H1 (cell line): ENCODE measurements around the gene OR2T5. TPM values are rescaled to one million over a fixed set of nuclear protein-coding genes. Genes with fewer than 3 reads are reported as not detected.
"Not testable (repeated sequence)": the region's sequence is repeated elsewhere in the genome, so short reads cannot be mapped to it uniquely, and the experiment has no call there.

ENCODE experiments used
- CTCF ChIA-PET: fragments of 300-600 bp; sonication (Branson Sonifier 250); formaldehyde crosslinking; loops from one replicate; lab custom pipeline; 2021; ENCODE audit not compliant: partially characterized antibody; lab: Charles Lee
- POLR2A ChIA-PET: fragments of 300-600 bp; sonication (Branson Sonifier 250); formaldehyde crosslinking; loops from one replicate; lab custom pipeline; 2021; ENCODE audit warnings: inconsistent platforms; ENCODE audit not compliant: partially characterized antibody; lab: Charles Lee
- DNase-seq, 2 experiments: peaks; one replicate each; pipeline versions ENCODE4 v3.0.0 to v3.0.0-alpha.2; 2010 to 2022; ENCODE audit warnings: low spot score in 2 of 2, low read depth in 1 of 2, mixed read lengths in 1 of 2
- FAIRE-seq: peaks from 2 replicates; lab custom pipeline; 2011; peaks lifted over from hg19 to GRCh38; lab: Jason Lieb, UNC
- H2AFZ ChIP-seq: 2 replicates; pipeline ENCODE4 v1.8.1; 2012; ENCODE audit warnings: low read length, inconsistent platforms
- H2AK5ac ChIP-seq: 2 replicates; pipeline ENCODE4 v1.6.1; 2013; ENCODE audit warnings: low read depth, low read length
- H2BK120ac ChIP-seq: replicated peaks from 2 replicates; pipeline ENCODE3; 2013; ENCODE audit warnings: low read depth, low read length, inconsistent platforms
- H2BK12ac ChIP-seq: 2 replicates; pipeline ENCODE4 v1.6.1; 2013; ENCODE audit warnings: low read depth, low read length
- H2BK15ac ChIP-seq: 2 replicates; pipeline ENCODE4 v1.6.1; 2013; ENCODE audit warnings: low read length
- H2BK20ac ChIP-seq: 2 replicates; pipeline ENCODE4 v1.6.1; 2013; ENCODE audit warnings: low read length
- H2BK5ac ChIP-seq: 2 replicates; pipeline ENCODE4 v1.6.1; 2013; ENCODE audit warnings: low read depth, low read length
- H3K14ac ChIP-seq: 2 replicates; pipeline ENCODE4 v1.6.1; 2013; ENCODE audit warnings: inconsistent platforms; ENCODE audit not compliant: insufficient read length
- H3K18ac ChIP-seq: 2 replicates; pipeline ENCODE4 v1.6.1; 2013; ENCODE audit warnings: low read length; ENCODE audit errors: extremely low read depth
- H3K23ac ChIP-seq: 2 replicates; pipeline ENCODE4 v1.6.1; 2013; ENCODE audit warnings: inconsistent platforms; ENCODE audit not compliant: insufficient read length
- H3K23me2 ChIP-seq: 2 replicates; pipeline ENCODE4 v1.6.1; 2013; ENCODE audit warnings: low read depth, low read length
- H3K27ac ChIP-seq: 2 replicates; pipeline ENCODE4 v1.6.1; 2011; ENCODE audit warnings: low read depth, low read length, inconsistent platforms
- H3K27me3 ChIP-seq, 4 experiments: replicated peaks in 1 of 4; 1 replicate in 1 of 4; 2 replicates in 3 of 4; pipeline versions ENCODE4 v1.6.1 to v1.8.1; 2011 to 2013; ENCODE audit warnings: low read length in 3 of 4, mild to moderate bottlenecking in 3 of 4, inconsistent platforms in 2 of 4, mixed read lengths in 2 of 4, moderate library complexity in 1 of 4; ENCODE audit not compliant: control insufficient read depth in 3 of 4, insufficient read depth in 3 of 4; ENCODE audit errors: extremely low read depth in 1 of 4
- H3K36me3 ChIP-seq, 4 experiments: 2 replicates each; pipeline versions ENCODE4 v1.6.1 to v1.8.1; 2011 to 2013; ENCODE audit warnings: mild to moderate bottlenecking in 4 of 4, low read length in 3 of 4, moderate library complexity in 2 of 4, control low read depth in 1 of 4, inconsistent platforms in 1 of 4; ENCODE audit not compliant: insufficient read depth in 4 of 4, control insufficient read depth in 2 of 4
- H3K4ac ChIP-seq: replicated peaks from 2 replicates; pipeline ENCODE3; 2013; ENCODE audit warnings: low read length, low read depth, mixed read lengths, inconsistent platforms; ENCODE audit not compliant: insufficient read length
- H3K4me1 ChIP-seq, 4 experiments: replicated peaks in 1 of 4; 1 replicate in 1 of 4; 2 replicates in 3 of 4; pipeline versions ENCODE4 v1.6.1 to v1.8.1; 2011 to 2013; ENCODE audit warnings: low read length in 3 of 4, inconsistent platforms in 2 of 4, mixed read lengths in 1 of 4; ENCODE audit not compliant: insufficient read depth in 4 of 4, control insufficient read depth in 3 of 4
- H3K4me2 ChIP-seq, 2 experiments: 2 replicates each; pipeline versions ENCODE4 v1.6.1 to v1.8.1; 2011 to 2013; ENCODE audit warnings: low read depth in 2 of 2, low read length in 2 of 2, control low read depth in 1 of 2, inconsistent platforms in 1 of 2, mild to moderate bottlenecking in 1 of 2; ENCODE audit not compliant: insufficient read depth in 1 of 2
- H3K4me3 ChIP-seq, 4 experiments: fragments of 200-600, 300-600 bp in 1 of 4; sonication (generic), shearing (Covaris generic), sonication (Bioruptor Twin) in 1 of 4; 2 replicates each; pipeline versions ENCODE4 v1.5.1 to v1.8.1; 2011 to 2016; ENCODE audit warnings: low read length in 4 of 4, low read depth in 3 of 4, control low read depth in 2 of 4, inconsistent platforms in 2 of 4, mild to moderate bottlenecking in 2 of 4, mixed read lengths in 1 of 4, moderate library complexity in 1 of 4; ENCODE audit not compliant: insufficient read depth in 2 of 4; ENCODE audit errors: extremely low read depth in 1 of 4
- H3K56ac ChIP-seq: replicated peaks from 2 replicates; pipeline ENCODE3; 2013; ENCODE audit warnings: low read depth, mild to moderate bottlenecking, mixed read lengths, low read length, inconsistent platforms; ENCODE audit not compliant: insufficient read length
- H3K79me1 ChIP-seq: 2 replicates; pipeline ENCODE4 v1.6.1; 2013; ENCODE audit warnings: low read depth, low read length, control low read depth
- H3K79me2 ChIP-seq, 2 experiments: 2 replicates each; pipeline versions ENCODE4 v1.6.1 to v1.8.1; 2012 to 2013; ENCODE audit warnings: low read length in 2 of 2, mild to moderate bottlenecking in 2 of 2, inconsistent platforms in 1 of 2; ENCODE audit not compliant: insufficient read depth in 2 of 2, control insufficient read depth in 1 of 2
- H3K9ac ChIP-seq, 4 experiments: replicated peaks in 1 of 4; 1 replicate in 1 of 4; 2 replicates in 3 of 4; pipeline versions ENCODE4 v1.6.1 to v1.8.1; 2011 to 2013; ENCODE audit warnings: low read depth in 3 of 4, low read length in 3 of 4, control low read depth in 2 of 4, mild to moderate bottlenecking in 2 of 4, moderate library complexity in 2 of 4, inconsistent platforms in 1 of 4; ENCODE audit errors: extremely low read depth in 1 of 4
- H3K9me3 ChIP-seq, 2 experiments: 2 replicates each; pipeline versions ENCODE4 v1.6.1 to v1.8.1; 2012 to 2013; ENCODE audit warnings: mild to moderate bottlenecking in 2 of 2, moderate library complexity in 2 of 2, control low read depth in 1 of 2, inconsistent platforms in 1 of 2, low read depth in 1 of 2, low read length in 1 of 2, mixed read lengths in 1 of 2; ENCODE audit not compliant: insufficient read depth in 2 of 2
- H4K20me1 ChIP-seq, 2 experiments: replicated peaks in 1 of 2; 2 replicates each; pipeline versions ENCODE3 to v1.8.1; 2011 to 2013; ENCODE audit warnings: inconsistent platforms in 2 of 2, low read length in 2 of 2, mild to moderate bottlenecking in 1 of 2; ENCODE audit not compliant: insufficient read depth in 2 of 2, control insufficient read depth in 1 of 2
- H4K5ac ChIP-seq: 2 replicates; pipeline ENCODE4 v1.6.1; 2013; ENCODE audit warnings: low read length, low read depth, mixed read lengths, inconsistent platforms; ENCODE audit not compliant: insufficient read length
- H4K8ac ChIP-seq: 2 replicates; pipeline ENCODE4 v1.8.0; 2013; ENCODE audit warnings: mild to moderate bottlenecking, moderate library complexity, low read length, inconsistent platforms; ENCODE audit not compliant: insufficient read depth; ENCODE audit errors: extremely low read depth
- H4K91ac ChIP-seq: replicated peaks from 2 replicates; pipeline ENCODE3; 2013; ENCODE audit warnings: low read length, mixed read lengths, inconsistent platforms; ENCODE audit not compliant: insufficient read length
- WGBS, 2 experiments: shearing (Covaris generic) in 1 of 2; methylation state at CpG; one replicate each; pipeline versions ENCODE4 v1.1.6 to v1.1.7; 2013 to 2015; ENCODE audit warnings: low lambda C conversion rate in 2 of 2, mixed read lengths in 2 of 2, inconsistent platforms in 1 of 2, low coverage in 1 of 2, missing lambda C conversion rate in 1 of 2; ENCODE audit not compliant: insufficient replicate concordance in 2 of 2, insufficient coverage in 1 of 2, insufficient read length in 1 of 2; ENCODE audit errors: extremely low coverage in 1 of 2, missing lambda C conversion rate in 1 of 2; 5-methylcytosine and 5-hydroxymethylcytosine counted together
- polyA plus RNA-seq, 7 experiments: library from polyadenylated mRNA; depleted of rRNA in 3 of 7; stranded (reverse) in 5 of 7; unstranded in 2 of 7; fragments of >200 nt in 5 of 7; fragments of 200-250 nt in 2 of 7; gene quantifications; 1 replicate in 5 of 7; 2 replicates in 1 of 7; 4 replicates in 1 of 7; pipeline versions ENCODE4 v1.2.1 to v1.2.3, GENCODE V29; 2011 to 2013; ENCODE audit warnings: missing spikeins in 2 of 7, mixed read lengths in 2 of 7
- total RNA-seq: library from RNA; stranded (reverse); fragmentation: NEBNext Ultra II Directional; extraction: Animal tissue kit (Norgen Biotek cat#: 25700); gene quantifications from 2 replicates; pipeline ENCODE4 v1.2.1, GENCODE V29; 2021

The OR2T5 gene
- total and polyA plus RNA-seq, 2 of the 8 experiments (the other 6 are each of a cell fraction or from before 2014, with no cell fraction given) = not detected

DNA sequence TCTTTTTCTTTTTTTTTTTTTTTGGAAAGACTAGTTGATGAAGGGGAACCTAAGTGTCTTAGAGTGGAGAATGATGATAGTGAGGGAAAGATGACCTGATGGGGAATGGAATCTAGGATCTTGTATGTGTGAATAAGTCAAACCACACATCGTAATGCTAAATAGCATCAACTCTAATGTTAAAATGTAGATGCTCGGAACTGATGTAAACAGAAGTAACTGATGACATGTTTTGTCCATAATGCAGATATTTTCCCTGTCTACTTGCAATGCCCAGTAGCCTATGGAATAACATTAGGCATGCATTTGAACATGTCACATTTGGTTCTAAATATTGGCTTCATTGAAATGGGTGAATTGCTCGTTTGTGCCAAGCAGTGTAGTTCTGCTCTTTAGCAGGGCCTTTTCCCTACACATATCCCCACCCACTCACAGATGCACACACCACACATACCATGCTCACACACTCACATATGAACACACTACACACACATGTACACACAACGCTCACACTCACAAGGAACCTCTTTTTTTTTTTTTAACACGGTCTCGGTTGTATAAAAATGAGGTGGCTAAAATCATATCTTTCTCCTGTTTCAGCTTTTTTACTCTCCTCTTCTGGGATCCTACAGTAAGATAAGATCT is 38.4 kb upstream of the OR2T5 start:
- H3K23me2 ChIP-seq, H4K8ac ChIP-seq, H4K91ac ChIP-seq, H3K4me1 ChIP-seq, H3K9ac ChIP-seq, H3K23ac ChIP-seq, H3K9me3 ChIP-seq, CTCF ChIA-PET, H4K20me1 ChIP-seq, H3K4me2 ChIP-seq, H3K4me3 ChIP-seq, H2BK12ac ChIP-seq, H3K79me1 ChIP-seq, H3K56ac ChIP-seq, H4K5ac ChIP-seq, H2BK120ac ChIP-seq, FAIRE-seq, H2AFZ ChIP-seq, H3K18ac ChIP-seq, H2BK20ac ChIP-seq, H3K27ac ChIP-seq, DNase-seq, H3K79me2 ChIP-seq, H2BK15ac ChIP-seq, H2BK5ac ChIP-seq, H3K4ac ChIP-seq, H3K14ac ChIP-seq, H3K27me3 ChIP-seq, POLR2A ChIA-PET, H2AK5ac ChIP-seq, H3K36me3 ChIP-seq: not testable (repeated sequence)
- 84% methylated on average over 5 of the region's 6 CpGs; no CpG with 5 or more reads in 1 of the 2 experiments for WGBS, 2 experiments
